ENCODE results near the gene CWC15. TPM values are rescaled to one million over a fixed set of nuclear protein-coding genes. Genes with fewer than 3 reads are reported as not detected.

CWC15 gene
- 41.4 and 49.9 TPM in 2 replicates for total RNA-seq

DNA sequence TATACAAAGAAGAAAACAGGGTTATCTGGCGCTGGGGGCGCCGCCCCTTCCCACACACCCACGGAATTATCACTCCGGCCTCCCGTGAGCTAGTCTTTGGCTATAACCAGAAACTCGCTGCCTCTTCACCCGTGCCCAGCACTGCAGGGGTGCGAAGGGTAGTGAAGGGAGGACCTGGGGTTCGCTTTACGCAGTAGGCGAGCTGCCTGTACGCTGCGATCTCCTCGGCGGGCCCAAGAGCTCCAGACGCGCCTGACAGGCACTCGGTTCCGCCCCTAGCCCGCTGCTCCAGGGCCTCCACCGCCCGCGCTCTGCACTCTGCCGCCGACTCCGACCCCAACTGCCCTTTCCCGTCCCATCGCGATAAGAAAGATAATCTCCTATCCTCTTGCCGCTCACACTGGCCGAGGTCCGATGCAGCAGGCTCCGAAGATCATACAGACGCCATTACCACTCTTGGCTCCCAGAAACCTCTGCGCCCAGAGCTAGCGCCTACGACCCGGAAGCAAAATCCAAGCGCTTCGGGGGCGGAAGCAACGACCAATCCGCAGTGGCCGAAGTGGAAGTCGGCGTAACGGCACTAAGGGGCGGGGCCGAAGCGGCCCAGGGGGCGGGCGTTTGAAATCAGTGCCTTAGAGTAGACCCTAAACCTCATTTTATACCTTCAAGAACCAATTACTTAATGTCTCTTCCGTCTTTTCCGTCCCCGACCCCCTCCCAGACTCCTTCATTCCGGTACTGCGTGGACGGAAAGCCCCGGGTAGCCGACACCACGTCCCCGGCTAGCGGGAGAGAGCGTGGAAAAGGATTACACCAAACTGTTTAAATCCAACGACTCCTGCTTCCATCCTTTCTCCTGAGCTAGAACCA, at the start of gene CWC15, which contains the start of gene KDM4D:
CWC15 (minus strand) TSS at position 458 of the 870 bp plus-strand sequence. CDS start 1,371 bp downstream, outside the sequence.
KDM4D (plus strand) TSS at position 611 of the 870 bp plus-strand sequence. CDS start 23,664 bp downstream, outside the sequence.

Other genes with a start within 250 kb of the CWC15 start
- 40.8 and 55.1 TPM in 2 replicates for gene AMOTL1, start 205.2 kb downstream of the CWC15 start, total RNA-seq
- gene KDM4D, start 153 bp upstream of the CWC15 start, total RNA-seq, result 0.50 and 0.53 TPM in 2 replicates
- not detected in 2 replicates for gene KDM4E, start 51.7 kb upstream of the CWC15 start, total RNA-seq
- not detected in 2 replicates for gene KDM4F, start 75.9 kb upstream of the CWC15 start, total RNA-seq
- 15.6 and 16.8 TPM in 2 replicates for gene SRSF8, start 93.4 kb upstream of the CWC15 start, total RNA-seq
- 109 and 125 TPM in 2 replicates for gene ENDOD1, start 116.3 kb upstream of the CWC15 start, total RNA-seq

Measured in aortic smooth muscle cell (primary cell).